ENCODE results near the gene KRTAP10-7.
"Not testable (repeated sequence)": the region's sequence is repeated elsewhere in the genome, so short reads cannot be mapped to it uniquely, and the experiment has no call there.

Gene KRTAP10-7

GRCh38 chr21:44612669-44613229 lies 12.4 kb downstream of the KRTAP10-7 start:
- DNase-seq = no peak

GRCh38 chr21:44613386-44614155 lies 13.2 kb downstream of the KRTAP10-7 start:
- DNase-seq = no peak

- DNase-seq = no peak
Measured at GRCh38 chr21:44614161-44614631, 13.8 kb downstream of the KRTAP10-7 start.

- DNase-seq = no peak
Measured at GRCh38 chr21:44614961-44615391, 14.6 kb downstream of the KRTAP10-7 start.

- no peak for DNase-seq
Measured at GRCh38 chr21:44615466-44615865, 15.1 kb downstream of the KRTAP10-7 start.

GRCh38 chr21:44615911-44616590 lies 15.7 kb downstream of the KRTAP10-7 start:
- no peak for DNase-seq

GRCh38 chr21:44616591-44616926 lies 16.2 kb downstream of the KRTAP10-7 start:
- DNase-seq = no peak

GRCh38 chr21:44617071-44617501 lies 16.7 kb downstream of the KRTAP10-7 start:
- no peak for DNase-seq

- peak; percentile 46 to 73 (median 58) for DNase-seq
Measured at GRCh38 chr21:44618504-44618903, 18.1 kb downstream of the KRTAP10-7 start.

- no peak for DNase-seq
Measured at GRCh38 chr21:44618909-44619308, 18.5 kb downstream of the KRTAP10-7 start.

- no peak for DNase-seq
Measured at GRCh38 chr21:44619886-44620285, 19.5 kb downstream of the KRTAP10-7 start.

GRCh38 chr21:44623575-44623974 lies 23.2 kb downstream of the KRTAP10-7 start:
- no peak for DNase-seq

GRCh38 chr21:44625756-44626155 lies 25.4 kb downstream of the KRTAP10-7 start:
- DNase-seq = no peak

- DNase-seq = no peak
Measured at GRCh38 chr21:44626262-44626661, 25.9 kb downstream of the KRTAP10-7 start.

GRCh38 chr21:44626673-44627143 lies 26.3 kb downstream of the KRTAP10-7 start, which contains the start of gene KRTAP10-9:
Gene KRTAP10-9, plus strand, starts transcription at chr21:44627093. Its CDS starts 79 bp downstream, at chr21:44627172.
- no peak for DNase-seq

GRCh38 chr21:44627181-44627822 lies 26.9 kb downstream of the KRTAP10-7 start:
- not testable (repeated sequence) for DNase-seq

GRCh38 chr21:44627831-44628233 lies 27.4 kb downstream of the KRTAP10-7 start:
- DNase-seq = not testable (repeated sequence)

- no peak for DNase-seq
Measured at GRCh38 chr21:44628707-44629391, 28.5 kb downstream of the KRTAP10-7 start.

GRCh38 chr21:44630440-44630839 lies 30.0 kb downstream of the KRTAP10-7 start:
- no peak for DNase-seq

- no peak for DNase-seq
Measured at GRCh38 chr21:44632067-44632466, 31.7 kb downstream of the KRTAP10-7 start.

- DNase-seq = no peak
Measured at GRCh38 chr21:44636209-44637017, 36.0 kb downstream of the KRTAP10-7 start.
